Liver (tissue), 3 donors: ENCODE results near the gene NLGN1.

Experiments
- EGR1 ChIP-seq, 2 donors: IDR thresholded peaks; 2 replicates each; pipeline ENCODE4 v1.6.1; 2016 to 2018; ENCODE audit warnings: antibody characterized with exemption in 2 of 2, low read depth in 2 of 2
- GABPA ChIP-seq, 2 donors: IDR thresholded peaks in 1 of 2; conservative IDR thresholded peaks in 1 of 2; 2 replicates each; pipeline ENCODE4 v1.6.1; 2016; ENCODE audit warnings: antibody characterized with exemption in 2 of 2, mild to moderate bottlenecking in 1 of 2, moderate library complexity in 1 of 2
- HNF4G ChIP-seq: IDR thresholded peaks from 2 replicates; pipeline ENCODE4 v1.6.1; 2016; ENCODE audit warnings: antibody characterized with exemption
- NR2F2 ChIP-seq: IDR thresholded peaks from 2 replicates; pipeline ENCODE4 v1.6.1; 2016; ENCODE audit warnings: antibody characterized with exemption
- RAD21 ChIP-seq, 2 donors: IDR thresholded peaks; 2 replicates each; pipeline ENCODE4 v1.6.1; 2016; ENCODE audit warnings: antibody characterized with exemption in 2 of 2, mild to moderate bottlenecking in 2 of 2
- SP1 ChIP-seq: IDR thresholded peaks from 2 replicates; pipeline ENCODE4 v1.6.1; 2018; ENCODE audit warnings: antibody characterized with exemption, mild to moderate bottlenecking
- TAF1 ChIP-seq: conservative IDR thresholded peaks from 2 replicates; pipeline ENCODE4 v1.6.1; 2016; ENCODE audit warnings: antibody characterized with exemption, mild to moderate bottlenecking
- YY1 ChIP-seq: IDR thresholded peaks from 2 replicates; pipeline ENCODE4 v1.6.1; 2016; ENCODE audit warnings: antibody characterized with exemption, mild to moderate bottlenecking
- TF ChIP-seq, protein P1 (sequence below): fragments of 150-350 bp; IDR thresholded peaks from 2 replicates; pipeline ENCODE4 v1.5.1; 2017; ENCODE audit warnings: improper control_type of control experiment, low read depth, low read length; ENCODE audit not compliant: missing input control
- TF ChIP-seq, protein P2 (sequence below): IDR thresholded peaks from 2 replicates; pipeline ENCODE4 v1.6.1; 2016; ENCODE audit warnings: antibody characterized with exemption, mild to moderate bottlenecking
- TF ChIP-seq, protein P3 (sequence below): IDR thresholded peaks from 2 replicates; pipeline ENCODE4 v1.6.1; 2016; ENCODE audit warnings: antibody characterized with exemption
- TF ChIP-seq, protein P4 (sequence below): IDR thresholded peaks from 2 replicates; pipeline ENCODE4 v1.6.1; 2016; ENCODE audit warnings: antibody characterized with exemption
- TF ChIP-seq, protein P5 (sequence below): IDR thresholded peaks from 2 replicates; pipeline ENCODE4 v1.6.1; 2016; ENCODE audit warnings: antibody characterized with exemption
- donor health status: healthy.
- donor health status: healthy.

DNA sequence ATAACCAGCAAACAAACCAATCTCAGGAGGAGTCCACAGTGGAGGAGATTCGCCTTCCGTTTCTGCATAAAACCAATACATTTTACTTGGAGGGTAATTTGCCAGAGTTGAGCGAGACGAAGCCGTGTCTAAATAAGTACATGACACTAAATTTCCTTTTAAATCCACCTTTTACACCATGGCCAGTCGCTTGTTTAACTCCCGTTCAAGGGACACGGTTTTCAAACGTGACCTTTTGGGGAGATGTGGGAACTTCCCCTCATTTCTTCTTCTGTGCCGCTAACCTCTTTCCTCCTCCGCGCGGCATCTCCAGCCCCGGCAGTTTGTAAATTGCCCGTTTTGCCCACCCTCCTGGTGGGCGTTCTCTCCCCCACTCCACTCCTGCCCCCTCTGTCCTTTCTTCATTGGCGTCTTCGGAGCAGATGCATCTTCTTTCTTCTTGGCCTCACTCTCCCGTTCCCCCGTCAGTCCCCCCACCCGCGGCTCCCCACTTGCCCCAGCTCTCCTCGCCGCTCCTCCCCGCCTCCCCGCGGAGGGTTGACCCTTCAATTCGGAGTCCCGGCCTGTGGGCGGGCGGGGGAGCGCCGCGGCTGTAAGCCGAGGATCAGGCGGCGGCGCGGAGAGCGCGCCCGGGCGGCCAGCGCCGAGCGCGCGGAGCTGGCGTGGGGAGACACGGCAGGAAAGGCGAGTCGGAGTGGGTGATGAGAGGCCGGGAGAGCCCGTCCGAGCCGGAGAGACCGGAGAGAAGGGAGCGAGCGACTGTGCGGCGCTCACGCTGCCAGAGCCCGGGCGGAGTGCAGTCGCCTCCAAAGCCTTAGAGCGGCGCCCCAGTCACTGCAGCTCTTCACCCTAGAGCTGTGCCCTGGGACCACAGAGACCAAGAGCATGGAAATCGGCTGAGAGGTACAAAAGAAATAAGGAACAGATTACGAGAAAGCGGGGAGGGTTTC lies at the start of gene NLGN1:
- TF ChIP-seq, protein P1, sequence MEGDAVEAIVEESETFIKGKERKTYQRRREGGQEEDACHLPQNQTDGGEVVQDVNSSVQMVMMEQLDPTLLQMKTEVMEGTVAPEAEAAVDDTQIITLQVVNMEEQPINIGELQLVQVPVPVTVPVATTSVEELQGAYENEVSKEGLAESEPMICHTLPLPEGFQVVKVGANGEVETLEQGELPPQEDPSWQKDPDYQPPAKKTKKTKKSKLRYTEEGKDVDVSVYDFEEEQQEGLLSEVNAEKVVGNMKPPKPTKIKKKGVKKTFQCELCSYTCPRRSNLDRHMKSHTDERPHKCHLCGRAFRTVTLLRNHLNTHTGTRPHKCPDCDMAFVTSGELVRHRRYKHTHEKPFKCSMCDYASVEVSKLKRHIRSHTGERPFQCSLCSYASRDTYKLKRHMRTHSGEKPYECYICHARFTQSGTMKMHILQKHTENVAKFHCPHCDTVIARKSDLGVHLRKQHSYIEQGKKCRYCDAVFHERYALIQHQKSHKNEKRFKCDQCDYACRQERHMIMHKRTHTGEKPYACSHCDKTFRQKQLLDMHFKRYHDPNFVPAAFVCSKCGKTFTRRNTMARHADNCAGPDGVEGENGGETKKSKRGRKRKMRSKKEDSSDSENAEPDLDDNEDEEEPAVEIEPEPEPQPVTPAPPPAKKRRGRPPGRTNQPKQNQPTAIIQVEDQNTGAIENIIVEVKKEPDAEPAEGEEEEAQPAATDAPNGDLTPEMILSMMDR: no peak
- TF ChIP-seq, protein P2, sequence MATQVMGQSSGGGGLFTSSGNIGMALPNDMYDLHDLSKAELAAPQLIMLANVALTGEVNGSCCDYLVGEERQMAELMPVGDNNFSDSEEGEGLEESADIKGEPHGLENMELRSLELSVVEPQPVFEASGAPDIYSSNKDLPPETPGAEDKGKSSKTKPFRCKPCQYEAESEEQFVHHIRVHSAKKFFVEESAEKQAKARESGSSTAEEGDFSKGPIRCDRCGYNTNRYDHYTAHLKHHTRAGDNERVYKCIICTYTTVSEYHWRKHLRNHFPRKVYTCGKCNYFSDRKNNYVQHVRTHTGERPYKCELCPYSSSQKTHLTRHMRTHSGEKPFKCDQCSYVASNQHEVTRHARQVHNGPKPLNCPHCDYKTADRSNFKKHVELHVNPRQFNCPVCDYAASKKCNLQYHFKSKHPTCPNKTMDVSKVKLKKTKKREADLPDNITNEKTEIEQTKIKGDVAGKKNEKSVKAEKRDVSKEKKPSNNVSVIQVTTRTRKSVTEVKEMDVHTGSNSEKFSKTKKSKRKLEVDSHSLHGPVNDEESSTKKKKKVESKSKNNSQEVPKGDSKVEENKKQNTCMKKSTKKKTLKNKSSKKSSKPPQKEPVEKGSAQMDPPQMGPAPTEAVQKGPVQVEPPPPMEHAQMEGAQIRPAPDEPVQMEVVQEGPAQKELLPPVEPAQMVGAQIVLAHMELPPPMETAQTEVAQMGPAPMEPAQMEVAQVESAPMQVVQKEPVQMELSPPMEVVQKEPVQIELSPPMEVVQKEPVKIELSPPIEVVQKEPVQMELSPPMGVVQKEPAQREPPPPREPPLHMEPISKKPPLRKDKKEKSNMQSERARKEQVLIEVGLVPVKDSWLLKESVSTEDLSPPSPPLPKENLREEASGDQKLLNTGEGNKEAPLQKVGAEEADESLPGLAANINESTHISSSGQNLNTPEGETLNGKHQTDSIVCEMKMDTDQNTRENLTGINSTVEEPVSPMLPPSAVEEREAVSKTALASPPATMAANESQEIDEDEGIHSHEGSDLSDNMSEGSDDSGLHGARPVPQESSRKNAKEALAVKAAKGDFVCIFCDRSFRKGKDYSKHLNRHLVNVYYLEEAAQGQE: no peak
- TF ChIP-seq RAD21 (IDR thresholded peaks at IDR 0.05): no peak
- TF ChIP-seq, protein P3, sequence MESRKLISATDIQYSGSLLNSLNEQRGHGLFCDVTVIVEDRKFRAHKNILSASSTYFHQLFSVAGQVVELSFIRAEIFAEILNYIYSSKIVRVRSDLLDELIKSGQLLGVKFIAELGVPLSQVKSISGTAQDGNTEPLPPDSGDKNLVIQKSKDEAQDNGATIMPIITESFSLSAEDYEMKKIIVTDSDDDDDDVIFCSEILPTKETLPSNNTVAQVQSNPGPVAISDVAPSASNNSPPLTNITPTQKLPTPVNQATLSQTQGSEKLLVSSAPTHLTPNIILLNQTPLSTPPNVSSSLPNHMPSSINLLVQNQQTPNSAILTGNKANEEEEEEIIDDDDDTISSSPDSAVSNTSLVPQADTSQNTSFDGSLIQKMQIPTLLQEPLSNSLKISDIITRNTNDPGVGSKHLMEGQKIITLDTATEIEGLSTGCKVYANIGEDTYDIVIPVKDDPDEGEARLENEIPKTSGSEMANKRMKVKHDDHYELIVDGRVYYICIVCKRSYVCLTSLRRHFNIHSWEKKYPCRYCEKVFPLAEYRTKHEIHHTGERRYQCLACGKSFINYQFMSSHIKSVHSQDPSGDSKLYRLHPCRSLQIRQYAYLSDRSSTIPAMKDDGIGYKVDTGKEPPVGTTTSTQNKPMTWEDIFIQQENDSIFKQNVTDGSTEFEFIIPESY: no peak
- TF ChIP-seq YY1: no peak
- TF ChIP-seq, protein P4, sequence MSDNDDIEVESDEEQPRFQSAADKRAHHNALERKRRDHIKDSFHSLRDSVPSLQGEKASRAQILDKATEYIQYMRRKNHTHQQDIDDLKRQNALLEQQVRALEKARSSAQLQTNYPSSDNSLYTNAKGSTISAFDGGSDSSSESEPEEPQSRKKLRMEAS: no peak
- TF ChIP-seq TAF1: no peak
- no peak for TF ChIP-seq GABPA (IDR thresholded peaks at IDR 0.05 in 1 of 2, conservative IDR thresholded peaks at IDR 0.05 in 1 of 2)
- TF ChIP-seq SP1: no peak
- TF ChIP-seq HNF4G: no peak
- TF ChIP-seq EGR1 (IDR thresholded peaks at IDR 0.05; ENCODE audit: low read depth in 2 of 2): no peak
- TF ChIP-seq NR2F2: no peak
- TF ChIP-seq, protein P5, sequence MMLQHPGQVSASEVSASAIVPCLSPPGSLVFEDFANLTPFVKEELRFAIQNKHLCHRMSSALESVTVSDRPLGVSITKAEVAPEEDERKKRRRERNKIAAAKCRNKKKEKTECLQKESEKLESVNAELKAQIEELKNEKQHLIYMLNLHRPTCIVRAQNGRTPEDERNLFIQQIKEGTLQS: no peak
